ENCODE data around the gene SYT17. TPM values are rescaled to one million over a fixed set of nuclear protein-coding genes. Genes with fewer than 3 reads are reported as not detected.

The SYT17 gene
- total RNA-seq, 1 experiment from 2014 or later = 10.3 TPM

DNA sequence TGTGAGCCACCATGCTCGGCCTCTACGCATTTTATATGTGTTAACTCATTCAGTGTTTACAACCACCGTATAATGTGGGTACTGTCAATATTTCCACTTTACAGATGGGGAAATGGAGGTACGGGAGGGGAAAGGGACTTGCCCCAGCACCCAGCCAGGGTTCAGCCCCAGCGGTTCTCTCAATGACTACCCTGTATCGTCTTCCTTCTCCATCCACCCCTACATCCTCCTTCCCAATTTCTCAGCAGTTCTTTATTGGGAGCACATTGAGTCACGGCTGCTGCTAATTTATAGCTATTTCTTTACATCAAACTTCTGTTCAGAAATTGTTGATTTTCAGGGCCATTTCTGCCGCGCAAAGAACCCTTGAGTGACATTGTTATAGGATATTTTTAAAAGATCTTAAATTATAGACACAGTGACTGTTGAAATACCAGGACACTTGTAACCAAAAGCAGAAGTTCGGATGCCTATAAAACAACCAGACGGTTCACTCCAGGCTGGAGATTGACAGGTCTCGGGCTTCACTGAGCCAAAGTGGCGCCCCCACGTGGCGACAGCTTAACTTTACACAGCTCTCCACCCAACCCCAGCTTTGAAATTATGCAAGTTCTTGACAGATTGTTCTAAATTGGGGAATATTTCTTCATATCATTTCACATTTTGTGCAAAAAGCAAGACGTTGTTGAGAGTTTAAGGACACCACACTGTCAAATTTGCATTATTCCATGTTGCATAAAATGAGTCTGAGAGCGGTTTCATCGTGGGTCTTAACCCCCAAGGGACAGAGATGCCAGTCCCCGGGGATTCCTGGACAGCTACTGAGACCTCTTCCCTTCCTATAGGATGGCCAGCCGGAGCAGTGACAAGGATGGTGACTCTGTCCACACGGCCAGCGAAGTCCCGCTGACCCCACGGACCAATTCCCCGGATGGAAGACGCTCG is 11.8 kb downstream of the SYT17 start:
- Histone ChIP-seq H3K9me3 (ENCODE audit: control insufficient read depth in 1 of 2, insufficient read depth in 1 of 2, low read depth in 1 of 2, low read length in 2 of 2) (no peaks in the 10 kb centered on the region), H3K4me3 (replicated peaks in 1 of 2; ENCODE audit: low read depth in 1 of 2, low read length in 2 of 2) (no peak overlapping the region), H3K27me3 (ENCODE audit: insufficient read depth, low read length) (no peaks in the 10 kb centered on the region), H3K27ac (ENCODE audit: low read depth, low read length) (no peak overlapping the region), H3K36me3 (ENCODE audit: control insufficient read depth in 1 of 2, insufficient read depth in 2 of 2, low read length in 2 of 2) (no peaks in the 10 kb centered on the region; a peak in 2 of 4 replicates), H2AFZ (ENCODE audit: low read depth, low read length, poor library complexity, severe bottlenecking) (no peak overlapping the region), H4K20me1 (ENCODE audit: insufficient read depth) (no peaks in the 10 kb centered on the region), H3K79me2 (ENCODE audit: insufficient read depth, low read length) (no peaks in the 10 kb centered on the region), H3K4me1 (ENCODE audit: control insufficient read depth in 1 of 2, insufficient read depth in 2 of 2, low read length in 2 of 2) (no peaks in the 10 kb centered on the region), H3K9me2 (ENCODE audit: insufficient read depth) (no peaks in the 10 kb centered on the region), H3K9ac (ENCODE audit: low read length) (no peak overlapping the region), H3K4me2 (ENCODE audit: low read length) (no peak overlapping the region)
- intact Hi-C loops (cut with micrococcal nuclease) = loop anchor here (1.0 kb wide), 2 partner anchors 94 to 195 kb away; no protein-coding TSS in a partner anchor
- peak; percentile 31 for DNase-seq (ENCODE audit: low read depth, low spot score)
- ATAC-seq = peak; percentile 95
- TF ChIP-seq, protein P1, sequence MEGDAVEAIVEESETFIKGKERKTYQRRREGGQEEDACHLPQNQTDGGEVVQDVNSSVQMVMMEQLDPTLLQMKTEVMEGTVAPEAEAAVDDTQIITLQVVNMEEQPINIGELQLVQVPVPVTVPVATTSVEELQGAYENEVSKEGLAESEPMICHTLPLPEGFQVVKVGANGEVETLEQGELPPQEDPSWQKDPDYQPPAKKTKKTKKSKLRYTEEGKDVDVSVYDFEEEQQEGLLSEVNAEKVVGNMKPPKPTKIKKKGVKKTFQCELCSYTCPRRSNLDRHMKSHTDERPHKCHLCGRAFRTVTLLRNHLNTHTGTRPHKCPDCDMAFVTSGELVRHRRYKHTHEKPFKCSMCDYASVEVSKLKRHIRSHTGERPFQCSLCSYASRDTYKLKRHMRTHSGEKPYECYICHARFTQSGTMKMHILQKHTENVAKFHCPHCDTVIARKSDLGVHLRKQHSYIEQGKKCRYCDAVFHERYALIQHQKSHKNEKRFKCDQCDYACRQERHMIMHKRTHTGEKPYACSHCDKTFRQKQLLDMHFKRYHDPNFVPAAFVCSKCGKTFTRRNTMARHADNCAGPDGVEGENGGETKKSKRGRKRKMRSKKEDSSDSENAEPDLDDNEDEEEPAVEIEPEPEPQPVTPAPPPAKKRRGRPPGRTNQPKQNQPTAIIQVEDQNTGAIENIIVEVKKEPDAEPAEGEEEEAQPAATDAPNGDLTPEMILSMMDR (IDR thresholded peaks at IDR 0.05 in 2 of 3, conservative IDR thresholded peaks at IDR 0.05 in 1 of 3; ENCODE audit: borderline replicate concordance in 1 of 3, insufficient read depth in 1 of 3, low read depth in 2 of 3, low read length in 2 of 3) = peak; percentile 71 to 91 (median 82)
- TF ChIP-seq RAD21 (IDR thresholded peaks at IDR 0.05; ENCODE audit: low read depth) (peak; percentile 67), SIN3A (IDR thresholded peaks at IDR 0.05; ENCODE audit: low read depth) (no peak), FOSL1 (IDR thresholded peaks at IDR 0.05; ENCODE audit: low read depth) (no peak)
- no TSS peak for BruUV-seq (replicated peaks)
- CTCF ChIA-PET = interaction anchor here (0.5 to 3.6 kb wide), 27 partner anchors 9 to 344 kb away, joined by 3 to 55 read pairs (median 4); partner anchors contain the start of genes CCP110, COQ7, ITPRIPL2 and SYT17
- RAD21 ChIA-PET (ENCODE audit: low non-redundant PET in 1 of 2, low total read pairs in 2 of 2, uncharacterized antibody in 2 of 2, unreplicated experiment in 2 of 2) = interaction anchor here (1.0 to 1.1 kb wide), 2 partner anchors 11 to 94 kb away, joined by 3 to 4 read pairs; no protein-coding TSS in a partner anchor
- POLR2A ChIA-PET = interaction anchor here (0.6 kb wide), 1 partner anchor 67 kb away, joined by 3 read pairs; no protein-coding TSS in a partner anchor

DNA sequence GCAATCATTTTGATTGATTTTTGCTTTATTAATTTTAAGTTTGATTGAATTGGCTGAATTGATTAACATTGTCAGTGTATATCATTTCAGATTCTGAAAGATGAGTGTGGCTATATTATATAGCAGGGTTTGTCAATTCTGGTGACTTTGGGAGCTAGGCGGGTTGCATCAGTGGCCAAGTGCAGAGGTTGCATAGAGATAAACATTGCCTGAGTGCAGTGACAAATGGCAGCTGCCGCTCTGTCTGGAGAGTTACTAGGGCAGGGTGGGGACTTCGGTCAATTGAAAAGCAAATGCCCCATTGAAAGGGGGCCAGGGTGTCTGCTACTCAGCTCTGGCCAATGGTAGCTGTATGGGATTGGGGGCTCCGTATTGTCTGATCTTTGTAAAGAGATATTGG is 12.7 kb downstream of the SYT17 start:
- no peaks in the 10 kb centered on the region; a peak in 2 of 4 replicates for H3K36me3 ChIP-seq (ENCODE audit: control insufficient read depth in 1 of 2, insufficient read depth in 2 of 2, low read length in 2 of 2)
- H2AFZ ChIP-seq (ENCODE audit: low read depth, low read length, poor library complexity, severe bottlenecking) = no peak overlapping the region
- no TSS peak for BruUV-seq (replicated peaks)
- no peak for DNase-seq (ENCODE audit: low read depth, low spot score)
- POLR2A ChIA-PET = no interaction called here
- CTCF ChIA-PET = interaction anchor here (1.3 to 1.5 kb wide), 3 partner anchors 11 to 181 kb away, joined by 5 to 11 read pairs (median 7); no protein-coding TSS in a partner anchor
- H4K20me1 ChIP-seq (ENCODE audit: insufficient read depth) = no peaks in the 10 kb centered on the region
- intact Hi-C loops (cut with micrococcal nuclease) = loop anchor here (1.0 kb wide), 2 partner anchors 94 to 195 kb away; no protein-coding TSS in a partner anchor
- no peak overlapping the region for H3K9ac ChIP-seq (ENCODE audit: low read length)
- no peak overlapping the region for H3K4me2 ChIP-seq (ENCODE audit: low read length)
- no peak overlapping the region for H3K4me3 ChIP-seq (replicated peaks in 1 of 2; ENCODE audit: low read depth in 1 of 2, low read length in 2 of 2)
- no peak overlapping the region for H3K27ac ChIP-seq (ENCODE audit: low read depth, low read length)
- no peaks in the 10 kb centered on the region for H3K9me2 ChIP-seq (ENCODE audit: insufficient read depth)
- no peak for ATAC-seq
- no peaks in the 10 kb centered on the region for H3K9me3 ChIP-seq (ENCODE audit: control insufficient read depth in 1 of 2, insufficient read depth in 1 of 2, low read depth in 1 of 2, low read length in 2 of 2)
- no peaks in the 10 kb centered on the region for H3K4me1 ChIP-seq (ENCODE audit: control insufficient read depth in 1 of 2, insufficient read depth in 2 of 2, low read length in 2 of 2)
- no peaks in the 10 kb centered on the region for H3K79me2 ChIP-seq (ENCODE audit: insufficient read depth, low read length)
- RAD21 ChIA-PET (ENCODE audit: low non-redundant PET in 1 of 2, low total read pairs in 2 of 2, uncharacterized antibody in 2 of 2, unreplicated experiment in 2 of 2) = no interaction called here
- H3K27me3 ChIP-seq (ENCODE audit: insufficient read depth, low read length) = no peaks in the 10 kb centered on the region
- TF ChIP-seq JUND (IDR thresholded peaks at IDR 0.05) (no peak), ELF1 (IDR thresholded peaks at IDR 0.05; ENCODE audit: borderline replicate concordance, low read depth) (no peak), SIN3A (IDR thresholded peaks at IDR 0.05; ENCODE audit: low read depth) (no peak), CEBPB (IDR thresholded peaks at IDR 0.05; ENCODE audit: low read depth) (no peak), RAD21 (IDR thresholded peaks at IDR 0.05; ENCODE audit: low read depth) (no peak), TCF7L2 (IDR thresholded peaks at IDR 0.05; ENCODE audit: borderline replicate concordance, extremely low read depth, insufficient read depth, insufficient read length) (no peak), ZFX (IDR thresholded peaks at IDR 0.05) (no peak)
- TF ChIP-seq, protein P1 (IDR thresholded peaks at IDR 0.05 in 2 of 3, conservative IDR thresholded peaks at IDR 0.05 in 1 of 3; ENCODE audit: borderline replicate concordance in 1 of 3, insufficient read depth in 1 of 3, low read depth in 2 of 3, low read length in 2 of 3) = no peak
- TF ChIP-seq, protein P2, sequence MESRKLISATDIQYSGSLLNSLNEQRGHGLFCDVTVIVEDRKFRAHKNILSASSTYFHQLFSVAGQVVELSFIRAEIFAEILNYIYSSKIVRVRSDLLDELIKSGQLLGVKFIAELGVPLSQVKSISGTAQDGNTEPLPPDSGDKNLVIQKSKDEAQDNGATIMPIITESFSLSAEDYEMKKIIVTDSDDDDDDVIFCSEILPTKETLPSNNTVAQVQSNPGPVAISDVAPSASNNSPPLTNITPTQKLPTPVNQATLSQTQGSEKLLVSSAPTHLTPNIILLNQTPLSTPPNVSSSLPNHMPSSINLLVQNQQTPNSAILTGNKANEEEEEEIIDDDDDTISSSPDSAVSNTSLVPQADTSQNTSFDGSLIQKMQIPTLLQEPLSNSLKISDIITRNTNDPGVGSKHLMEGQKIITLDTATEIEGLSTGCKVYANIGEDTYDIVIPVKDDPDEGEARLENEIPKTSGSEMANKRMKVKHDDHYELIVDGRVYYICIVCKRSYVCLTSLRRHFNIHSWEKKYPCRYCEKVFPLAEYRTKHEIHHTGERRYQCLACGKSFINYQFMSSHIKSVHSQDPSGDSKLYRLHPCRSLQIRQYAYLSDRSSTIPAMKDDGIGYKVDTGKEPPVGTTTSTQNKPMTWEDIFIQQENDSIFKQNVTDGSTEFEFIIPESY (IDR thresholded peaks at IDR 0.05; ENCODE audit: extremely low read depth, insufficient replicate concordance, low read length) = no peak
